SH-SY5Y (cell line): ENCODE results near the gene FBXL7.

Experiments used
- GATA2 ChIP-seq: IDR thresholded peaks from 2 replicates; pipeline ENCODE4 v1.6.1; 2011; ENCODE audit warnings: mild to moderate bottlenecking, low read depth, low read length
- GATA3 ChIP-seq: IDR thresholded peaks from 2 replicates; pipeline ENCODE4 v1.6.1; 2011; ENCODE audit warnings: low read depth, mild to moderate bottlenecking, low read length, moderate library complexity

- TF ChIP-seq GATA2 (no peak), GATA3 (no peak)
These were observed 291.3 kb downstream of the FBXL7 start for GRCh38 chr5:15791274-15791673.
